Activated B cell treated with CpG ODN at 0.5 μM for 24 hours (primary cell): ENCODE results near the gene LCE2B. TPM values are rescaled to one million over a fixed set of nuclear protein-coding genes. Genes with fewer than 3 reads are reported as not detected.
"Not testable (repeated sequence)": the region's sequence is repeated elsewhere in the genome, so short reads cannot be mapped to it uniquely, and the experiment has no call there.

ENCODE experiments used
- ATAC-seq: fragments of 200-7000 bp; cut with Tn5 transposase; one replicate; pipeline ENCODE4 v1.10.0; 2021; ENCODE audit warnings: low read depth, mild to moderate bottlenecking, moderate library complexity
- CTCF ChIA-PET: fragments of 350-600 bp; sonication (Branson Sonifier 250); formaldehyde crosslinking; loops from one replicate; lab custom pipeline; 2021; ENCODE audit warnings: antibody characterized with exemption; lab: Charles Lee
- POLR2A ChIA-PET: fragments of 350-600 bp; sonication (Branson Sonifier 250); formaldehyde crosslinking; loops from one replicate; lab custom pipeline; 2021; ENCODE audit warnings: antibody characterized with exemption; lab: Charles Lee
- DNase-seq: peaks from one replicate; pipeline ENCODE4 v3.0.0; 2022
- H3K27ac Mint-ChIP-seq: one replicate; pipeline ENCODE4 v1.8.0; 2020; ENCODE audit warnings: mixed read lengths
- H3K27me3 Mint-ChIP-seq: one replicate; pipeline ENCODE4 v1.8.0; 2021; ENCODE audit warnings: mixed read lengths
- H3K36me3 Mint-ChIP-seq: one replicate; pipeline ENCODE4 v1.8.0; 2021; ENCODE audit warnings: low read depth, mixed read lengths
- H3K4me1 Mint-ChIP-seq: one replicate; pipeline ENCODE4 v1.8.0; 2021; ENCODE audit warnings: mixed read lengths
- H3K4me3 Mint-ChIP-seq: one replicate; pipeline ENCODE4 v1.8.0; 2020; ENCODE audit warnings: mild to moderate bottlenecking, mixed read lengths
- H3K9me3 Mint-ChIP-seq: one replicate; pipeline ENCODE4 v1.8.0; 2020; ENCODE audit warnings: mixed read lengths
- intact Hi-C: fragments of 100-400 bp; cut with micrococcal nuclease; formaldehyde crosslinking; loops from one replicate; pipeline ENCODE4 v1.15.1; 2024
- total RNA-seq: library from RNA; stranded (reverse); gene quantifications from 2 replicates; pipeline ENCODE4 v1.2.3, GENCODE V29; 2022
- TF ChIP-seq, protein P1 (sequence below): fragments of 200-600 bp; IDR thresholded peaks from one replicate; pipeline ENCODE4 v1.8.0; 2022; ENCODE audit warnings: antibody characterized with exemption, mild to moderate bottlenecking

Gene LCE2B
- total RNA-seq, 1 donor from 2014 or later, result not detected

GRCh38 chr1:152656459-152656858 lies 29.5 kb upstream of the LCE2B start:
- ATAC-seq, result no peak
- TF ChIP-seq, protein P1, sequence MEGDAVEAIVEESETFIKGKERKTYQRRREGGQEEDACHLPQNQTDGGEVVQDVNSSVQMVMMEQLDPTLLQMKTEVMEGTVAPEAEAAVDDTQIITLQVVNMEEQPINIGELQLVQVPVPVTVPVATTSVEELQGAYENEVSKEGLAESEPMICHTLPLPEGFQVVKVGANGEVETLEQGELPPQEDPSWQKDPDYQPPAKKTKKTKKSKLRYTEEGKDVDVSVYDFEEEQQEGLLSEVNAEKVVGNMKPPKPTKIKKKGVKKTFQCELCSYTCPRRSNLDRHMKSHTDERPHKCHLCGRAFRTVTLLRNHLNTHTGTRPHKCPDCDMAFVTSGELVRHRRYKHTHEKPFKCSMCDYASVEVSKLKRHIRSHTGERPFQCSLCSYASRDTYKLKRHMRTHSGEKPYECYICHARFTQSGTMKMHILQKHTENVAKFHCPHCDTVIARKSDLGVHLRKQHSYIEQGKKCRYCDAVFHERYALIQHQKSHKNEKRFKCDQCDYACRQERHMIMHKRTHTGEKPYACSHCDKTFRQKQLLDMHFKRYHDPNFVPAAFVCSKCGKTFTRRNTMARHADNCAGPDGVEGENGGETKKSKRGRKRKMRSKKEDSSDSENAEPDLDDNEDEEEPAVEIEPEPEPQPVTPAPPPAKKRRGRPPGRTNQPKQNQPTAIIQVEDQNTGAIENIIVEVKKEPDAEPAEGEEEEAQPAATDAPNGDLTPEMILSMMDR, result no peak
- H3K4me3 Mint-ChIP-seq, result no peak overlapping the region

GRCh38 chr1:152657677-152658076 lies 28.2 kb upstream of the LCE2B start:
- intact Hi-C loops, result loop anchor here (5.0 kb wide), 1 partner anchor 620 kb away; no protein-coding TSS in a partner anchor
- TF ChIP-seq, protein P1, result no peak
- Mint-ChIP-seq H3K27ac (no peak overlapping the region), H3K36me3 (no peaks in the 10 kb centered on the region), H3K4me1 (no peaks in the 10 kb centered on the region), H3K4me3 (no peak overlapping the region), H3K9me3 (no peaks in the 10 kb centered on the region), H3K27me3 (peaks cover 18% of the 10 kb centered on the region)
- no peak for ATAC-seq
- POLR2A ChIA-PET, result no interaction called here
- CTCF ChIA-PET, result no interaction called here
- no peak for DNase-seq

More at GRCh38 chr1:152656459-152656858, 29.5 kb upstream of the LCE2B start:
- H3K27me3 Mint-ChIP-seq, result peaks cover 11% of the 10 kb centered on the region
- ChIA-PET POLR2A (no interaction called here), CTCF (no interaction called here)
- H3K4me1 Mint-ChIP-seq, result no peaks in the 10 kb centered on the region
- H3K27ac Mint-ChIP-seq, result no peak overlapping the region
- no peaks in the 10 kb centered on the region for H3K9me3 Mint-ChIP-seq
- H3K36me3 Mint-ChIP-seq, result no peaks in the 10 kb centered on the region
- intact Hi-C loops, result loop anchor here (5.0 kb wide), 1 partner anchor 621 kb away; no protein-coding TSS in a partner anchor
- no peak for DNase-seq

- ChIA-PET CTCF (no interaction called here), POLR2A (no interaction called here)
Observed at GRCh38 chr1:152658649-152659048, 27.3 kb upstream of the LCE2B start.

GRCh38 chr1:152663098-152663497 lies 22.8 kb upstream of the LCE2B start, which contains the start of gene LCE2D:
TSS of gene LCE2D (plus strand) at chr1:152663380. CDS start at chr1:152664106, 726 bp downstream.
- Mint-ChIP-seq H3K9me3 (no peaks in the 10 kb centered on the region), H3K36me3 (no peaks in the 10 kb centered on the region), H3K27ac (no peak within 1 kb of the TSS), H3K4me3 (no peak within 1 kb of the TSS), H3K4me1 (no peaks in the 10 kb centered on the region), H3K27me3 (peaks cover 22% of the 10 kb centered on the region)
- DNase-seq (no peak), ATAC-seq (no peak)
- CTCF ChIA-PET, result interaction anchor here (1.5 kb wide), 1 partner anchor 9 kb away, joined by 4 read pairs; no protein-coding TSS in a partner anchor
- POLR2A ChIA-PET, result no interaction called here
- intact Hi-C loops, result no loop called here
- TF ChIP-seq, protein P1, result no peak

More at GRCh38 chr1:152658649-152659048, 27.3 kb upstream of the LCE2B start:
- H3K27me3 Mint-ChIP-seq, result peaks cover 24% of the 10 kb centered on the region
- H3K36me3 Mint-ChIP-seq, result no peaks in the 10 kb centered on the region
- TF ChIP-seq, protein P1, result no peak
- no peak for ATAC-seq
- no peak overlapping the region for H3K4me3 Mint-ChIP-seq
- intact Hi-C loops, result loop anchor here (5.0 kb wide), 1 partner anchor 619 kb away; no protein-coding TSS in a partner anchor
- no peak overlapping the region for H3K27ac Mint-ChIP-seq
- no peak for DNase-seq
- H3K9me3 Mint-ChIP-seq, result no peaks in the 10 kb centered on the region
- no peaks in the 10 kb centered on the region for H3K4me1 Mint-ChIP-seq

DNA sequence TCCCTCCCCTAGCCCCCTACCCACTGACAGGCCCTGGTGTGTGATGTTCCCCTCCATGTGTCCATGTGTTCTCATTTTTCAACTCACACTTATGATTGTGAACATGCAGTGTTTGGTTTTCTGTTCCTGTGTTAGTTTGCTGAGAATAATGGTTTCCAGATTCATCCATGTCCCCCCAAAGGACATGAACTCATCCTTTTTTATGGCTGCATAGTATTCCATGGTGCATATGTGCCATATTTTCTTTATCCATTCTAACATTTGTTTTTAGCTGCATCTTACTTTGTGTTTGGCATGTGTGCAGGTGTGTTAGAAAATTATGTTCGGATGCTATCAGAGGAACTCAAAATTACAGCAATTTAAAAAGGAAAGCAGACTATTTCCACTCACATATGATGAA lies 19.8 kb upstream of the LCE2B start:
- CTCF ChIA-PET, result interaction anchor here (0.9 kb wide), 1 partner anchor 12 kb away, joined by 3 read pairs; no protein-coding TSS in a partner anchor
- H3K4me1 Mint-ChIP-seq, H3K9me3 Mint-ChIP-seq, POLR2A ChIA-PET, ATAC-seq, H3K36me3 Mint-ChIP-seq, intact Hi-C loops, H3K4me3 Mint-ChIP-seq, DNase-seq, H3K27ac Mint-ChIP-seq: not testable (repeated sequence)
- H3K27me3 Mint-ChIP-seq, result peaks cover 22% of the 10 kb centered on the region
